ENCODE data around the gene FLNB. TPM values are rescaled to one million over a fixed set of nuclear protein-coding genes. Genes with fewer than 3 reads are reported as not detected.

FLNB gene
- polyA plus RNA-seq, 3 donors, result 168 to 173 (median 169) TPM

DNA sequence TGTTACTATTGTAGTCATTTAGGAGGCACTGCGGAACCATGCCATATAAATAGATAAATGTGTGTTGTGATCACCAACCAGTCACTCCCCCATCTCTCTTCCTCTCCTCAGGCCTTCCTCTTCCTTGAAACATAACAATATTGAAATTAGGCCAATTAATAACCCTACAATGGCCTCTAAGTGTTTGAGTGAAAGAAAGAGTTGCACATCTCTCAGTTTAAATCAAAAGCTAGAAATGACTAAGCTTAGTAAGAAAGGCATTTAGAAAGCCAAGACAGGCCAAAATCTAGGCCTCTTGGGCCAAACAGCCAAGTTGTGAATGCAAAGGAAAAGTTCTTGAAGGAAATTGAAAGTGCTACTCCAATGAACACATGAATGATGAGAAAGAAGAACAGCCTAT lies 210.7 kb downstream of the FLNB start:
- DNase-seq (ENCODE audit: extremely low read depth in 1 of 11, low read depth in 9 of 11, low spot score in 4 of 11), result no peak

Other genes starting within 250 kb of the FLNB start
- gene DNASE1L3, start 202.6 kb downstream of the FLNB start, polyA plus RNA-seq (ENCODE audit: insufficient read length in 3 of 3), result 1 to 10 TPM; 2.4 to 9.4 (median 4.4) TPM
- 10 to 100 TPM; 11.2 to 14.4 (median 12.2) TPM for gene ABHD6, start 229.4 kb downstream of the FLNB start, polyA plus RNA-seq (ENCODE audit: insufficient read length in 3 of 3)

Data from renal cortex interstitium (tissue), 11 donors.